GM12892 (cell line): ENCODE results near the gene CREBL2.
A peak's percentile ranks its signal among the peaks of the same experiment; 100 is the strongest.
"Not testable (repeated sequence)": the region's sequence is repeated elsewhere in the genome, so short reads cannot be mapped to it uniquely, and the experiment has no call there.

ENCODE experiments used
- DNase-seq: peaks from one replicate; pipeline ENCODE4 v3.0.0; 2011; ENCODE audit not compliant: insufficient read length
- FAIRE-seq: peaks from 2 replicates; lab custom pipeline; 2011; peaks lifted over from hg19 to GRCh38; lab: Jason Lieb, UNC
- POLR2A ChIP-seq: IDR thresholded peaks from 2 replicates; pipeline ENCODE4 v1.6.1; 2011; ENCODE audit warnings: low read depth, low read length, control low read depth
- POLR2AphosphoS5 ChIP-seq: IDR thresholded peaks from 2 replicates; pipeline ENCODE4 v1.6.1; 2011; ENCODE audit warnings: low read depth, low read length, control low read depth
- TAF1 ChIP-seq: IDR thresholded peaks from 2 replicates; pipeline ENCODE4 v1.6.1; 2011; ENCODE audit warnings: low read depth, mild to moderate bottlenecking, control low read depth, low read length, borderline replicate concordance

Gene CREBL2

GRCh38 chr12:12583510-12584178, 28.0 kb upstream of the CREBL2 start:
- no peak for DNase-seq
- peak; percentile 33 for FAIRE-seq
- TF ChIP-seq POLR2AphosphoS5 = no peak
- TF ChIP-seq TAF1 = no peak
- TF ChIP-seq POLR2A = no peak

GRCh38 chr12:12585115-12585863, 26.4 kb upstream of the CREBL2 start:
- no peak for FAIRE-seq
- TF ChIP-seq TAF1 (no peak), POLR2AphosphoS5 (no peak), POLR2A (no peak)
- no peak for DNase-seq

GRCh38 chr12:12586879-12587675, 24.6 kb upstream of the CREBL2 start:
- FAIRE-seq (no peak), DNase-seq (no peak)
- TF ChIP-seq POLR2AphosphoS5 (no peak), POLR2A (no peak), TAF1 (no peak)

GRCh38 chr12:12587878-12588277, 23.8 kb upstream of the CREBL2 start:
- FAIRE-seq = no peak
- DNase-seq = no peak
- TF ChIP-seq TAF1 (no peak), POLR2AphosphoS5 (no peak), POLR2A (no peak)

- DNase-seq, FAIRE-seq: not testable (repeated sequence)
These were observed 23.2 kb upstream of the CREBL2 start for GRCh38 chr12:12588436-12588835.

GRCh38 chr12:12590961-12591360, 20.7 kb upstream of the CREBL2 start:
- DNase-seq (no peak), FAIRE-seq (no peak)
- TF ChIP-seq TAF1 (no peak), POLR2AphosphoS5 (no peak), POLR2A (no peak)

GRCh38 chr12:12592930-12593329, 18.7 kb upstream of the CREBL2 start:
- DNase-seq (no peak), FAIRE-seq (no peak)
- TF ChIP-seq TAF1 (no peak), POLR2AphosphoS5 (no peak), POLR2A (no peak)

- FAIRE-seq, DNase-seq: not testable (repeated sequence)
These were observed 15.7 kb upstream of the CREBL2 start for GRCh38 chr12:12595929-12596328.

GRCh38 chr12:12596598-12596997, 15.1 kb upstream of the CREBL2 start:
- not testable (repeated sequence) for FAIRE-seq, DNase-seq

- no peak for TF ChIP-seq POLR2A
- no peak for TF ChIP-seq TAF1
- no peak for TF ChIP-seq POLR2AphosphoS5
- DNase-seq (no peak), FAIRE-seq (no peak)
These were observed 12.8 kb upstream of the CREBL2 start for GRCh38 chr12:12598864-12599263.

GRCh38 chr12:12599750-12600643, 11.7 kb upstream of the CREBL2 start:
- FAIRE-seq = no peak

GRCh38 chr12:12600659-12601058, 11.0 kb upstream of the CREBL2 start:
- TF ChIP-seq POLR2A (no peak), TAF1 (no peak), POLR2AphosphoS5 (no peak)
- FAIRE-seq (no peak), DNase-seq (no peak)

More at GRCh38 chr12:12599750-12600643, 11.7 kb upstream of the CREBL2 start:
- DNase-seq = no peak
- TF ChIP-seq POLR2A (no peak), POLR2AphosphoS5 (no peak), TAF1 (no peak)
